GM12878 (cell line): ENCODE data around the gene MEX3D. TPM values are rescaled to one million over a fixed set of nuclear protein-coding genes. Genes with fewer than 3 reads are reported as not detected.

Source experiments
- ATAC-seq: fragments of 200-7000 bp; cut with Tn5 transposase; 3 replicates; pipeline ENCODE4 v1.9.1; 2020; ENCODE audit warnings: mild to moderate bottlenecking, moderate library complexity
- BruUV-seq: library from RNA; stranded (reverse); fragments of 400-500 nt; replicated peaks from 2 replicates; lab custom pipeline; 2021; lab: Mats Ljungman, UMichigan
- CTCF ChIA-PET: fragments of 300-600 bp; sonication (Branson Sonifier 250); formaldehyde crosslinking; extraction: SDS; loops from one replicate; lab custom pipeline; 2021; ENCODE audit warnings: inconsistent platforms; lab: Yijun Ruan, JAX
- POLR2A ChIA-PET: fragments of 350-600 bp; formaldehyde crosslinking; extraction: SDS; loops from one replicate; lab custom pipeline; 2021; ENCODE audit warnings: inconsistent platforms; lab: Charles Lee
- RAD21 ChIA-PET: fragments of 300-600 bp; sonication (Branson Sonifier 250); formaldehyde crosslinking; loops from one replicate; lab custom pipeline; 2023; ENCODE audit warnings: antibody characterized with exemption; ENCODE audit not compliant: unreplicated experiment; lab: Charles Lee
- SMC1A ChIA-PET: fragments of 300-600 bp; sonication (Branson Sonifier 250); formaldehyde crosslinking; loops from one replicate; lab custom pipeline; 2023; ENCODE audit not compliant: unreplicated experiment, uncharacterized antibody; lab: Charles Lee
- DNase-seq: peaks from one replicate; pipeline ENCODE4 v3.0.0-alpha.2; 2011; ENCODE audit warnings: low read depth, low spot score
- FAIRE-seq: peaks from 3 replicates; lab custom pipeline; 2011; peaks lifted over from hg19 to GRCh38; lab: Jason Lieb, UNC
- H2AFZ ChIP-seq: 2 replicates; pipeline ENCODE4 v1.6.0; 2011; ENCODE audit warnings: low read depth, low read length, control low read depth; ENCODE audit not compliant: control insufficient read depth
- H3K27ac ChIP-seq: 2 replicates; pipeline ENCODE4 v1.5.1; 2011; ENCODE audit warnings: control low read depth; ENCODE audit not compliant: control insufficient read depth, insufficient read depth
- H3K27me3 ChIP-seq, 2 experiments: replicated peaks in 1 of 2; 2 replicates each; pipeline versions ENCODE4 v1.6.0 to v1.6.1; 2011; ENCODE audit warnings: low read length in 1 of 2; ENCODE audit not compliant: control insufficient read depth in 2 of 2, insufficient read depth in 2 of 2
- H3K36me3 ChIP-seq, 2 experiments: 2 replicates each; pipeline ENCODE4 v1.5.1; 2011; ENCODE audit warnings: low read length in 1 of 2; ENCODE audit not compliant: control insufficient read depth in 2 of 2, insufficient read depth in 2 of 2
- H3K4me1 ChIP-seq: 2 replicates; pipeline ENCODE4 v1.6.1; 2011; ENCODE audit warnings: mild to moderate bottlenecking, low read length, moderate library complexity, mixed read lengths; ENCODE audit not compliant: control insufficient read depth, insufficient read depth
- H3K4me2 ChIP-seq: 2 replicates; pipeline ENCODE4 v1.6.0; 2011; ENCODE audit warnings: control low read depth; ENCODE audit not compliant: control insufficient read depth, insufficient read depth
- H3K4me3 ChIP-seq: fragments of 200-600 bp; sonication (generic); 2 replicates; pipeline ENCODE4 v1.5.1; 2016
- H3K79me2 ChIP-seq: 2 replicates; pipeline ENCODE4 v1.6.0; 2011; ENCODE audit warnings: low read length; ENCODE audit not compliant: control insufficient read depth, insufficient read depth
- H3K9ac ChIP-seq: 2 replicates; pipeline ENCODE4 v1.8.0; 2011; ENCODE audit warnings: low read length, control low read depth, mixed read lengths; ENCODE audit not compliant: control insufficient read depth, insufficient read depth
- H3K9me3 ChIP-seq: replicated peaks from 3 replicates; pipeline ENCODE4 v1.5.1; 2011; ENCODE audit warnings: mild to moderate bottlenecking, low read length; ENCODE audit not compliant: control insufficient read depth, insufficient read depth
- H4K20me1 ChIP-seq: 2 replicates; pipeline ENCODE4 v1.6.0; 2011; ENCODE audit not compliant: control insufficient read depth, insufficient read depth
- POLR2A ChIP-seq: IDR thresholded peaks from 2 replicates; pipeline ENCODE4 v1.6.1; 2011; ENCODE audit warnings: low read depth, mild to moderate bottlenecking, low read length
- SREBF1 ChIP-seq: IDR thresholded peaks from 2 replicates; pipeline ENCODE4 v1.6.1; 2012; ENCODE audit warnings: mild to moderate bottlenecking, low read length
- TCF3 ChIP-seq: IDR thresholded peaks from 2 replicates; pipeline ENCODE4 v1.6.1; 2012; ENCODE audit warnings: low read depth, mild to moderate bottlenecking, low read length, borderline replicate concordance; ENCODE audit not compliant: insufficient read depth
- ZBED1 ChIP-seq: IDR thresholded peaks from 2 replicates; pipeline ENCODE4 v1.6.1; 2016; ENCODE audit warnings: borderline replicate concordance
- ZBTB40 ChIP-seq: fragments of 450-650 bp; IDR thresholded peaks from 2 replicates; pipeline ENCODE4 v1.6.1; 2016; ENCODE audit warnings: mild to moderate bottlenecking, moderate library complexity, borderline replicate concordance
- ZNF24 ChIP-seq: fragments of 450-650 bp; IDR thresholded peaks from 2 replicates; pipeline ENCODE4 v1.6.1; 2017; ENCODE audit warnings: antibody characterized with exemption, mild to moderate bottlenecking
- WGBS: methylation state at CpG from one replicate; pipeline ENCODE4 v1.1.6; 2016; ENCODE audit warnings: low lambda C conversion rate; ENCODE audit not compliant: insufficient replicate concordance, insufficient coverage; ENCODE audit errors: missing lambda C conversion rate; 5-methylcytosine and 5-hydroxymethylcytosine counted together
- in situ Hi-C: fragments of 300-500 bp; cut with MboI; formaldehyde crosslinking; loops from 9 replicates; pipeline ENCODE4 v1.14.3; 2018; ENCODE audit warnings: mixed read lengths
- intact Hi-C: fragments of 100-400 bp; cut with micrococcal nuclease; formaldehyde crosslinking; loops from one replicate; pipeline ENCODE4 v1.14.2; 2022; ENCODE audit not compliant: unreplicated experiment
- polyA plus RNA-seq, 11 experiments: library from polyadenylated mRNA; depleted of rRNA in 4 of 11; unstranded in 6 of 11; stranded (reverse) in 5 of 11; fragments of >200 nt; fragmentation: Nextera tagmentation in 4 of 11; fragmentation: Illumina TruSeq in 1 of 11; extraction: Ambion mirVana in 4 of 11; extraction: Trizol in 1 of 11; gene quantifications; 1 replicate in 1 of 11; 2 replicates in 10 of 11; pipeline versions ENCODE4 v1.2.1 to v1.2.3, GENCODE V29; 2011 to 2016; ENCODE audit warnings: inconsistent platforms in 2 of 11, missing spikeins in 2 of 11, low read depth in 1 of 11
- total RNA-seq, 4 experiments: library from RNA; depleted of rRNA in 3 of 4; stranded (reverse); fragments of >200 nt in 3 of 4; fragmentation: Illumina TruSeq in 1 of 4; extraction: Trizol in 1 of 4; gene quantifications; 2 replicates each; pipeline versions ENCODE4 v1.2.1 to v1.2.3, GENCODE V29; 2013 to 2021
- TF ChIP-seq, protein P1 (sequence below), 3 experiments: IDR thresholded peaks in 2 of 3; conservative IDR thresholded peaks in 1 of 3; 2 replicates each; pipeline ENCODE4 v1.5.1; 2011; ENCODE audit warnings: low read depth in 3 of 3, low read length in 3 of 3, mild to moderate bottlenecking in 3 of 3, control low read depth in 2 of 3, moderate library complexity in 2 of 3, inconsistent platforms in 1 of 3, mixed read lengths in 1 of 3; ENCODE audit not compliant: control insufficient read depth in 2 of 3, insufficient read depth in 1 of 3; ENCODE audit errors: extremely low read depth in 1 of 3

Gene MEX3D
- total and polyA plus RNA-seq, 10 of the 15 experiments (the other 5 are each of a cell fraction or from before 2014, with no cell fraction given): 0.18 to 6.8 (median 0.81) TPM

DNA sequence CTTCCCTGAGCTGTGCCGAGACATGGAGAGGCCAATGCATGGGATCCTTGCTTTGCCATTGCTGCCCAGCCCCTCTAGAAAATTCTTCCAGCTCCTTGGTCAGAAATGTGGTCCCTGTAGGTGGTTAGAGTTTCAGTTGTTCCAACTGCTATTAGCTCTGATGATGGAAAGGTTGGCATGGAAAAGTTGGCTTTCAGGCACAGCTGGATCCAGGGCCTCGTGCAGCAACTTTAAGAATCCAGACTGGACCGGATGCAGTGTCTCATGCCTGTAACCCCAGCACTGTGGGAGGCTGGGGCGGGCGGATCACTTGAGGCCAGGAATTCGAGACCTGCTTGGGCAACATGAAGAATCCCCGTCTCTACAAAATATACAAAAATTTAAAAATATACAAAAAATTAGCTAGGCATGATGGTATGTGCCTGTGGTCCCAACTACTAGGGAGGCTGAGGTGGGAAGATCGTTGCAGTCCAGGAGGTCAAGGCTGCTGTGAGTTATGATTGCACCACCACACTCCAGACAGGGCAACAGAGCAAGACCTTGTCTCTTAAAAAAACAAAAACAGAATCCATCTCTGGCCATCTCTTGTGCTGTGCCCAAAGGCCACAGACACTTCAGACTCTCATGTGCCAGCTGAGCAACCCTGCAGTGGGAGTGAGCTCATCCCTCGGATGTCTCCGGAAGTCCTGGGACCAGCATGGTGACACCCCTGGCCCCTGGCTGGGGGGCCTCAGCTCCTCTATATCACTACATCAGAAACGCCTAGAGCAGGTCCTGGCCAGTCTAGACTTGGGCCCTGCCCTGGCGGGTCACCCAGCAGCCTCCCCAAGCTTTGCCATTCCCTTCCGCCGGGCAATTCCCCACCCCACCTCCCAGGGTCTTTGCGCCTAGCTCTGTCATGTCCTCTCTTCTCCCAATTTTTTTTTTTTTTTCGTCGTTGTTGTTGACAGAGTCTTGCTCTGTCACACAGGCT, 16.8 kb downstream of the MEX3D start (continued):
- TF ChIP-seq, protein P1, sequence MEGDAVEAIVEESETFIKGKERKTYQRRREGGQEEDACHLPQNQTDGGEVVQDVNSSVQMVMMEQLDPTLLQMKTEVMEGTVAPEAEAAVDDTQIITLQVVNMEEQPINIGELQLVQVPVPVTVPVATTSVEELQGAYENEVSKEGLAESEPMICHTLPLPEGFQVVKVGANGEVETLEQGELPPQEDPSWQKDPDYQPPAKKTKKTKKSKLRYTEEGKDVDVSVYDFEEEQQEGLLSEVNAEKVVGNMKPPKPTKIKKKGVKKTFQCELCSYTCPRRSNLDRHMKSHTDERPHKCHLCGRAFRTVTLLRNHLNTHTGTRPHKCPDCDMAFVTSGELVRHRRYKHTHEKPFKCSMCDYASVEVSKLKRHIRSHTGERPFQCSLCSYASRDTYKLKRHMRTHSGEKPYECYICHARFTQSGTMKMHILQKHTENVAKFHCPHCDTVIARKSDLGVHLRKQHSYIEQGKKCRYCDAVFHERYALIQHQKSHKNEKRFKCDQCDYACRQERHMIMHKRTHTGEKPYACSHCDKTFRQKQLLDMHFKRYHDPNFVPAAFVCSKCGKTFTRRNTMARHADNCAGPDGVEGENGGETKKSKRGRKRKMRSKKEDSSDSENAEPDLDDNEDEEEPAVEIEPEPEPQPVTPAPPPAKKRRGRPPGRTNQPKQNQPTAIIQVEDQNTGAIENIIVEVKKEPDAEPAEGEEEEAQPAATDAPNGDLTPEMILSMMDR (IDR thresholded peaks at IDR 0.05 in 2 of 3, conservative IDR thresholded peaks at IDR 0.05 in 1 of 3; ENCODE audit: control insufficient read depth in 2 of 3, extremely low read depth in 1 of 3, insufficient read depth in 1 of 3, low read depth in 3 of 3, low read length in 3 of 3): no peak
- TF ChIP-seq POLR2A: no peak
- TF ChIP-seq ZBED1: no peak

GRCh38 chr19:1549332-1549945, 18.7 kb downstream of the MEX3D start:
- no TSS peak for BruUV-seq
- RAD21 ChIA-PET: no interaction called here
- intact Hi-C loops: loop anchor here (5.0 kb wide), 1 partner anchor 218 kb away; no protein-coding TSS in a partner anchor
- Histone ChIP-seq H3K4me3 (no peak overlapping the region), H3K4me2 (no peak overlapping the region)
- TF ChIP-seq TCF3 (no peak), ZBTB40 (no peak), ZNF24 (no peak), SREBF1 (no peak)
- TF ChIP-seq, all 136 proteins: peak for 0
- no peak overlapping the region for H3K27ac ChIP-seq
- SMC1A ChIA-PET: no interaction called here
- ATAC-seq: no peak
- DNase-seq: no peak
- H2AFZ ChIP-seq: no peak overlapping the region
- no peaks in the 10 kb centered on the region for H4K20me1 ChIP-seq
- H3K79me2 ChIP-seq: no peaks in the 10 kb centered on the region
- in situ Hi-C loops: loop anchor here (10.0 kb wide), 1 partner anchor 215 kb away; no protein-coding TSS in a partner anchor
- H3K9ac ChIP-seq: no peak overlapping the region
- no peaks in the 10 kb centered on the region for H3K36me3 ChIP-seq
- 45% methylated on average over 3 of the region's 4 CpGs for WGBS
- no peaks in the 10 kb centered on the region for H3K4me1 ChIP-seq
- POLR2A ChIA-PET: no interaction called here
- no peak for FAIRE-seq
- H3K27me3 ChIP-seq: no peaks in the 10 kb centered on the region
- H3K9me3 ChIP-seq: no peaks in the 10 kb centered on the region
- CTCF ChIA-PET: interaction anchor here (1.5 to 4.3 kb wide), 2 partner anchors 217 to 247 kb away, joined by 7 to 57 read pairs; no protein-coding TSS in a partner anchor
